ENCODE data around the gene SLC17A9.

- TF ChIP-seq, protein P1, sequence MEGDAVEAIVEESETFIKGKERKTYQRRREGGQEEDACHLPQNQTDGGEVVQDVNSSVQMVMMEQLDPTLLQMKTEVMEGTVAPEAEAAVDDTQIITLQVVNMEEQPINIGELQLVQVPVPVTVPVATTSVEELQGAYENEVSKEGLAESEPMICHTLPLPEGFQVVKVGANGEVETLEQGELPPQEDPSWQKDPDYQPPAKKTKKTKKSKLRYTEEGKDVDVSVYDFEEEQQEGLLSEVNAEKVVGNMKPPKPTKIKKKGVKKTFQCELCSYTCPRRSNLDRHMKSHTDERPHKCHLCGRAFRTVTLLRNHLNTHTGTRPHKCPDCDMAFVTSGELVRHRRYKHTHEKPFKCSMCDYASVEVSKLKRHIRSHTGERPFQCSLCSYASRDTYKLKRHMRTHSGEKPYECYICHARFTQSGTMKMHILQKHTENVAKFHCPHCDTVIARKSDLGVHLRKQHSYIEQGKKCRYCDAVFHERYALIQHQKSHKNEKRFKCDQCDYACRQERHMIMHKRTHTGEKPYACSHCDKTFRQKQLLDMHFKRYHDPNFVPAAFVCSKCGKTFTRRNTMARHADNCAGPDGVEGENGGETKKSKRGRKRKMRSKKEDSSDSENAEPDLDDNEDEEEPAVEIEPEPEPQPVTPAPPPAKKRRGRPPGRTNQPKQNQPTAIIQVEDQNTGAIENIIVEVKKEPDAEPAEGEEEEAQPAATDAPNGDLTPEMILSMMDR (conservative IDR thresholded peaks at IDR 0.05; ENCODE audit: low read depth, low read length) = no peak
- TF ChIP-seq EZH2 (IDR thresholded peaks at IDR 0.05; ENCODE audit: borderline replicate concordance, low read depth, low read length, poor library complexity, severe bottlenecking) = no peak
Measured at GRCh38 chr20:62997417-62998035, 45.0 kb downstream of the SLC17A9 start.

Measured in A673 (cell line).